SK-N-SH treated with all-trans-retinoic acid at 6 μM for 48 hours (cell line): ENCODE measurements around the gene CEP128.

Source experiments
- ATAC-seq: fragments of 200-7000 bp; cut with Tn5 transposase; 3 replicates; pipeline ENCODE4 v1.9.1; 2020; ENCODE audit warnings: mild to moderate bottlenecking, moderate library complexity
- ARNTL ChIP-seq: fragments of 450-650 bp; formaldehyde crosslinking; IDR thresholded peaks from 2 replicates; pipeline ENCODE4 v1.5.0; 2020; ENCODE audit warnings: low read depth, mild to moderate bottlenecking, moderate library complexity, borderline replicate concordance
- CREB5 ChIP-seq: fragments of 250-450 bp; sonication (Bioruptor Pico); IDR thresholded peaks from 2 replicates; pipeline ENCODE4 v1.5.1; 2020; ENCODE audit warnings: low read depth, mild to moderate bottlenecking, moderate library complexity
- CSDC2 ChIP-seq: fragments of 250-450 bp; sonication (Bioruptor Pico); IDR thresholded peaks from 2 replicates; pipeline ENCODE4 v1.5.0; 2020; ENCODE audit warnings: mild to moderate bottlenecking, moderate library complexity
- ESRRG ChIP-seq: fragments of 250-450 bp; sonication (Bioruptor Pico); IDR thresholded peaks from 2 replicates; pipeline ENCODE4 v1.6.1; 2021; ENCODE audit warnings: mild to moderate bottlenecking
- GLIS3 ChIP-seq: fragments of 250-450 bp; sonication (Bioruptor Pico); IDR thresholded peaks from 2 replicates; pipeline ENCODE4 v1.5.0; 2020; ENCODE audit warnings: mild to moderate bottlenecking, moderate library complexity
- ISL1 ChIP-seq: fragments of 250-450 bp; sonication (Bioruptor Pico); IDR thresholded peaks from 2 replicates; pipeline ENCODE4 v2.1.2; 2022; ENCODE audit warnings: mild to moderate bottlenecking, moderate library complexity
- OSR1 ChIP-seq: fragments of 250-450 bp; sonication (Bioruptor Pico); IDR thresholded peaks from 2 replicates; pipeline ENCODE4 v1.8.0; 2022; ENCODE audit warnings: moderate library complexity, mild to moderate bottlenecking, inconsistent platforms
- PATZ1 ChIP-seq: fragments of 250-450 bp; sonication (Bioruptor Pico); IDR thresholded peaks from 2 replicates; pipeline ENCODE4 v1.8.0; 2020; ENCODE audit warnings: mild to moderate bottlenecking, moderate library complexity, borderline replicate concordance
- PPARA ChIP-seq: fragments of 250-450 bp; sonication (Bioruptor Pico); IDR thresholded peaks from 2 replicates; pipeline ENCODE4 v1.5.0; 2020; ENCODE audit warnings: mild to moderate bottlenecking, borderline replicate concordance
- RARB ChIP-seq: fragments of 250-450 bp; sonication (Bioruptor Pico); IDR thresholded peaks from 2 replicates; pipeline ENCODE4 v1.8.0; 2021; ENCODE audit warnings: mild to moderate bottlenecking, moderate library complexity
- SNAI2 ChIP-seq: fragments of 250-450 bp; sonication (Bioruptor Pico); IDR thresholded peaks from 2 replicates; pipeline ENCODE4 v1.5.0; 2020; ENCODE audit warnings: mild to moderate bottlenecking, moderate library complexity
- TCF4 ChIP-seq: fragments of 250-450 bp; sonication (Bioruptor Pico); IDR thresholded peaks from 2 replicates; pipeline ENCODE4 v1.8.0; 2021; ENCODE audit warnings: mild to moderate bottlenecking, moderate library complexity, borderline replicate concordance
- TOX ChIP-seq: fragments of 250-450 bp; sonication (Bioruptor Pico); IDR thresholded peaks from 2 replicates; pipeline ENCODE4 v1.8.0; 2021; ENCODE audit warnings: mild to moderate bottlenecking, moderate library complexity, borderline replicate concordance
- TSHZ2 ChIP-seq: fragments of 250-450 bp; sonication (Bioruptor Pico); IDR thresholded peaks from 2 replicates; pipeline ENCODE4 v1.5.0; 2020; ENCODE audit warnings: mild to moderate bottlenecking, moderate library complexity
- ZC3H10 ChIP-seq: fragments of 250-450 bp; sonication (Bioruptor Pico); IDR thresholded peaks from 2 replicates; pipeline ENCODE4 v1.5.1; 2021; ENCODE audit warnings: mild to moderate bottlenecking, moderate library complexity
- ZFP3 ChIP-seq: fragments of 250-450 bp; sonication (Bioruptor Pico); IDR thresholded peaks from 2 replicates; pipeline ENCODE4 v1.5.0; 2020; ENCODE audit warnings: mild to moderate bottlenecking, moderate library complexity
- ZFP30 ChIP-seq: fragments of 450-650 bp; formaldehyde crosslinking; IDR thresholded peaks from 2 replicates; pipeline ENCODE4 v1.5.0; 2022; ENCODE audit warnings: mild to moderate bottlenecking, moderate library complexity
- ZNF565 ChIP-seq: fragments of 450-650 bp; formaldehyde crosslinking; conservative IDR thresholded peaks from 2 replicates; pipeline ENCODE4 v1.5.0; 2020; ENCODE audit warnings: low read depth, mild to moderate bottlenecking, moderate library complexity
- ZNF8 ChIP-seq: fragments of 450-650 bp; formaldehyde crosslinking; IDR thresholded peaks from 2 replicates; pipeline ENCODE4 v1.5.0; 2020; ENCODE audit warnings: mild to moderate bottlenecking, moderate library complexity

CEP128 gene

GRCh38 chr14:80901260-80901659 is 40.3 kb downstream of the CEP128 start (continued):
- TF ChIP-seq CREB5 (no peak), GLIS3 (CRISPR knock-in tag) (no peak), ZNF8 (CRISPR knock-in tag) (no peak), TCF4 (CRISPR knock-in tag) (no peak), OSR1 (CRISPR knock-in tag) (no peak), PATZ1 (no peak), RARB (no peak)

GRCh38 chr14:80872645-80873044 is 68.9 kb downstream of the CEP128 start:
- ATAC-seq: no peak
- TF ChIP-seq PATZ1: no peak
- TF ChIP-seq TSHZ2 (CRISPR knock-in tag): no peak
- no peak for TF ChIP-seq ZFP30 (CRISPR knock-in tag)
- TF ChIP-seq ZNF565 (CRISPR knock-in tag): no peak
- no peak for TF ChIP-seq RARB
- TF ChIP-seq ZNF8 (CRISPR knock-in tag): no peak
- no peak for TF ChIP-seq GLIS3 (CRISPR knock-in tag)
- no peak for TF ChIP-seq ISL1 (CRISPR knock-in tag)
- no peak for TF ChIP-seq PPARA
- TF ChIP-seq ZC3H10 (CRISPR knock-in tag): no peak
- no peak for TF ChIP-seq ZFP3 (CRISPR knock-in tag)
- TF ChIP-seq SNAI2 (CRISPR knock-in tag): no peak

GRCh38 chr14:80868260-80868659 is 73.3 kb downstream of the CEP128 start:
- no peak for TF ChIP-seq ISL1 (CRISPR knock-in tag)
- no peak for TF ChIP-seq ESRRG (CRISPR knock-in tag)
- TF ChIP-seq RARB: no peak
- ATAC-seq: no peak

- TF ChIP-seq ISL1 (CRISPR knock-in tag): no peak
- no peak for TF ChIP-seq ZNF565 (CRISPR knock-in tag)
- TF ChIP-seq GLIS3 (CRISPR knock-in tag): no peak
- no peak for TF ChIP-seq ZFP3 (CRISPR knock-in tag)
- TF ChIP-seq SNAI2 (CRISPR knock-in tag): no peak
- TF ChIP-seq CREB5: no peak
- no peak for ATAC-seq
Measured at GRCh38 chr14:80867798-80868197, 73.7 kb downstream of the CEP128 start.

GRCh38 chr14:80867091-80867490 is 74.4 kb downstream of the CEP128 start:
- ATAC-seq: no peak
- TF ChIP-seq OSR1 (CRISPR knock-in tag) (no peak), TOX (no peak), CREB5 (no peak), TSHZ2 (CRISPR knock-in tag) (no peak), CSDC2 (CRISPR knock-in tag) (no peak), PPARA (no peak), RARB (no peak), ARNTL (CRISPR knock-in tag) (no peak)
